Choroid plexus epithelial cell (primary cell): ENCODE results near the gene NEU4.

Experiments used
- DNase-seq: peaks from one replicate; pipeline ENCODE4 v3.0.0-alpha.2; 2010; ENCODE audit warnings: low read depth
- H3K4me3 ChIP-seq: 2 replicates; pipeline ENCODE4 v1.5.1; 2011; ENCODE audit warnings: low read depth, mild to moderate bottlenecking, control low read depth, low read length, moderate library complexity
- TF ChIP-seq, protein P1 (sequence below): conservative IDR thresholded peaks from 2 replicates; pipeline ENCODE4 v1.5.1; 2011; ENCODE audit warnings: low read depth, mild to moderate bottlenecking, control low read depth, inconsistent platforms, low read length, moderate library complexity

Gene NEU4

DNA sequence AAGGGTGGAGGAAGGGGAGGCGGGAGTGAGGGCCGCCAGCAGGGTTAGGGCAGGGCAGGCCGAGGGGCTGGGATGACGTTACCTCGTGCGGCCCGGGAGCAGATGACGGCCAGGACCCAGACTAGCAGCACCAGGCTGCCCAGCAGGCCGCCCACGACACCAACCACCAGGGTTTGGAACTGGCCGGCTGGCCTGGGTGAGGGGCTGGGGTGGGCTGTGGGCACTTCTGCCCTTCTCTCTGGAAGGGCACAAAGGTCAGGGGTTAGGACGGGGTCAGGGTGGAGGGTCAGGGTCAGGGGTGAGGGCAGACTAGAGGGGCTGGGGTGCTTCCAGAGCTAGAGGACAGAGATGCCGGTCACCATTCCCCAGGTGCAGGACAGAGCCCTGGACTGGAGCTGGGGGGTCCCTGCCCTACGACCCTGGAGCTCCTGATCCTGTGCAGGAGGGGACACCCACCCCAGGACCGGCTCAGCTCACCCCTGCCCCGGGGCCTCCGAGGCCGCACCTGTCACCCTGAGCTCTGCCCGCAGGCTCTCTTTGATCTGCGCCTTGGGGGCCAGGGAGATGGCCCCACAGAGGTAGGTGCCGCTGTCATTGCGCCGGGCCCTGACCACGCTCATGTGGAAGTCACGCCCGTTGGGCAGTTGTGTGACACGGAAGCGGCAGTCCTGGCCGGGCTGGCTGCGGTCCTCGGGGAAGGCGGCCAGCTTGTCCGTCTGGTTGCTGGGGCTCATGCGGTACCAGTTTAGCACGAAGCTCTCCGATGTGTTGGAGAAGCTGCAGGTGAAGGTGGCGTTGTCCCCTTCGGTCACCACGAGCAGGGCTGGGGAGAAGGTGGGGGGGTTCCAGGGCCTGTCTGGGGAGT lies 43.4 kb downstream of the NEU4 start:
- TF ChIP-seq, protein P1, sequence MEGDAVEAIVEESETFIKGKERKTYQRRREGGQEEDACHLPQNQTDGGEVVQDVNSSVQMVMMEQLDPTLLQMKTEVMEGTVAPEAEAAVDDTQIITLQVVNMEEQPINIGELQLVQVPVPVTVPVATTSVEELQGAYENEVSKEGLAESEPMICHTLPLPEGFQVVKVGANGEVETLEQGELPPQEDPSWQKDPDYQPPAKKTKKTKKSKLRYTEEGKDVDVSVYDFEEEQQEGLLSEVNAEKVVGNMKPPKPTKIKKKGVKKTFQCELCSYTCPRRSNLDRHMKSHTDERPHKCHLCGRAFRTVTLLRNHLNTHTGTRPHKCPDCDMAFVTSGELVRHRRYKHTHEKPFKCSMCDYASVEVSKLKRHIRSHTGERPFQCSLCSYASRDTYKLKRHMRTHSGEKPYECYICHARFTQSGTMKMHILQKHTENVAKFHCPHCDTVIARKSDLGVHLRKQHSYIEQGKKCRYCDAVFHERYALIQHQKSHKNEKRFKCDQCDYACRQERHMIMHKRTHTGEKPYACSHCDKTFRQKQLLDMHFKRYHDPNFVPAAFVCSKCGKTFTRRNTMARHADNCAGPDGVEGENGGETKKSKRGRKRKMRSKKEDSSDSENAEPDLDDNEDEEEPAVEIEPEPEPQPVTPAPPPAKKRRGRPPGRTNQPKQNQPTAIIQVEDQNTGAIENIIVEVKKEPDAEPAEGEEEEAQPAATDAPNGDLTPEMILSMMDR = no peak
- H3K4me3 ChIP-seq = no peak overlapping the region
- no peak for DNase-seq

GRCh38 chr2:241852981-241853631 lies 44.1 kb downstream of the NEU4 start:
- TF ChIP-seq, protein P1 = no peak
- DNase-seq = no peak
- no peak overlapping the region for H3K4me3 ChIP-seq

DNA sequence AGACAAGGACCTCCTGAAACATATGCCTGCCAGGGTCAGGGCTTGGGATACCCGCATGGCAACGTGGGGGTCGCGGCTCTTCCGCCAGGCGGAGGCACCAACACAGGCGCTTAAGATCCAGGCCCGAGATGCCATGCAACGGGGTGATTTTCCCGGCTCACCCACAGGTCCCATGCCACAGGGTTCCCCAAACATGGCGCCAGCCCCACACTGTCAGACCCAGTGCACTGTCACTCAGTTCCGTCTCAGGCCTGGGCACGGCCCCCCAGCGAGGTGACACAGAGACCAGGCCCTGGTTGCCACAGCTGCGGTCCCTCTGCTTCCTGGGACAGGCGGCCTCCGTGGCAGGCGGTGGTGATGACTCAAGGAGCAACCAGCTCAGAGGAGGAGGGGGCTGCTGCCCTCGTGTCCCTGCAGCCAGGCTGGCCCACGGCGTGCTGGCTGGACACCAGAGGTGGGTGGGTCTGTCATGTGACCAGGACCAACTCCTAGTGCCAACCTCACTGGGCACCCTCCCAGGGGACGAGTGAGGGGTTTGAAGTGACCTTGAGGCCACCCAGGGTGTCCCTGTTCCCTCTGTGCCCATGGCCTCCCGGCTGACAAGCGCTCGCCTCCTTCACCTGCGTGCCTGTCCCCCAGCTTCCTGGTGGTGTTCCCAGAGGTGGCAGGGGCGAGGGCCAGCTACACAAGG lies 44.8 kb downstream of the NEU4 start:
- DNase-seq = no peak
- H3K4me3 ChIP-seq = no peak overlapping the region
- TF ChIP-seq, protein P1 = no peak

DNA sequence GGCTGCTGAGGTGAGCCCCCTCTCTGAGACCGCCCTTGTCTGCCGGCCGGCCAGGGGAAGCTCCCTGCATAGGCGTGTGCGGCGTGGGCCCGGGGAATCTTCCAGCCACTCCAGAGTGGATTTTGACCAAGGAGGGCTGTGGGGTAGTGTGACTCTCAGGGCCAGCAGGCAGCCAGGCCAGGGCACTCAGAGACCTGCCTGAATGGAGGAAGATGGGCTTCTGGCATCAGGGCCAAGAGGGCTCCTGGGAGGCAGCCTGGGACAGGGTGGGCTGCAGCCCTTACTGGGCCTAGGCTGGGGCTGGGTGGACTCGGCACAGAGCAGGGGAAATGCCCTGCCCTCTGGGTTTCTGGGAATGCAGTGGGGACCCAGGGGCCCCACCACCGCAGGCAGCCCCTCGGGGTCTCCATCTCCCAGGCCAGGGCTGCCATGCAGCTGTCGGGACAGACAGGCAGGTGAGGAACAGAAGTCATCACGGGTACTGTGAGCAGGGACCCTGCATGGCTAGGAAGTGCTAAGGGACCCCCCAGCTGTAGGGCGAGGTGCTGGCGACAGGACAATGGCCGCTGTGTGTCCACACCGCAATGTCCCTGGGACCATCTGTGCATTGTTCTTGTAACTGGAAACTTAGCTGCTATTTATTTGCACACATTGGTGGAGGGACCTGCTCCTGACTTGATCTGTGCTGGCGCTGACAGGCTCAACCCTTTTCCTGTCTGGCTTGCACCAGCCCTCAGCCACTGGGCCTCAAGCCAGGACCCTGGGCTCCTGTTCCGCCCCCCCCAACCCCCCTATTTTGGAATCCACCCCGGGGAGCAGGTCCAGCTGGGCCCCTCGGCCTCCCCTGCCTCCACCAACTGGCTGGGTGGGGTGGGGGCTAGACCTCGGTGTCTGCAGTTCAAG lies 45.6 kb downstream of the NEU4 start:
- no peak overlapping the region for H3K4me3 ChIP-seq
- TF ChIP-seq, protein P1 = no peak
- peak; percentile 24 for DNase-seq

DNA sequence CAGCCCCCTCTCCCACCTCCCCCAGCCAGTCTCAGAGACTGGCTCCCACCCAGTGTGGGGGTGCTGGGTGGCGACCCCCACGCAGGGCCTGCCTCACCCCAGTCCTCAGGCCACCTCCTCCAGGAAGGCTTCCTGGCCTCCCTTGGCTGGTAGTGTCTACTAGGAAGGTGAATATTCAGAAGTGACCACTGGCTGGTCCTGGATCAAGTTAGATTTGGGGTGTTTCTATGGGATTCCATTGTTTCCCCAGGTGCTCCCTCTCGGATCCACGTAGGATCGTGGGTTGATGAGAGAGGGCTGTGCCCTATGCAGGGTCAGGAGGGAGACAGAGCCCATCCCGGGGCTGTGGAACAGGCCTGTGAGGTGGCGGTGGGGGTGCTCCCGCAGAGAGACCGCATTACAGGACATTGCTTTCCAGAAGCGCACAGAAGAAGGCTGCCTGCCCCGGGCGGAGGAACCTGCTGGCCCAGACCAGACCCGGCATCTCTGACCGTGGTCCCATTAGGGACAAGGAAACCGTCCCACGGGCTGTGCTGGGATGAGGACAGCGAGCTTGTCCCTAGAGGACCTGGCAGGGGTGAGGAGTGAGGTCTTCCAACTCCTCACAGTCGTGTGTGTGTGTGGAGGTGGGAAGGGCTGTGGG lies 46.4 kb downstream of the NEU4 start:
- no peak for DNase-seq
- TF ChIP-seq, protein P1 = no peak
- H3K4me3 ChIP-seq = no peak overlapping the region

- no peak for DNase-seq
- no peak overlapping the region for H3K4me3 ChIP-seq
- TF ChIP-seq, protein P1 = no peak
Observed at GRCh38 chr2:241855888-241856422, 47.0 kb downstream of the NEU4 start.
